B cell (primary cell): Measurements from ENCODE around the gene MESP1. TPM values are rescaled to one million over a fixed set of nuclear protein-coding genes. Genes with fewer than 3 reads are reported as not detected.

Experiments used
- ATAC-seq: fragments of 200-7000 bp; cut with Tn5 transposase; one replicate; pipeline ENCODE4 v1.10.0; 2021; ENCODE audit warnings: low read depth, mild to moderate bottlenecking, moderate number of reproducible peaks, moderate library complexity
- CTCF ChIA-PET: fragments of 350-600 bp; sonication (Branson Sonifier 250); formaldehyde crosslinking; loops from one replicate; lab custom pipeline; 2021; ENCODE audit warnings: antibody characterized with exemption, inconsistent platforms; lab: Charles Lee
- POLR2A ChIA-PET: fragments of 350-600 bp; sonication (Branson Sonifier 250); formaldehyde crosslinking; loops from one replicate; lab custom pipeline; 2021; ENCODE audit warnings: antibody characterized with exemption; lab: Charles Lee
- DNase-seq: peaks from one replicate; pipeline ENCODE4 v3.0.0; 2013
- H2AFZ ChIP-seq: 2 replicates; pipeline ENCODE4 v1.6.1; 2012; ENCODE audit warnings: mild to moderate bottlenecking, low read depth, low read length; ENCODE audit not compliant: insufficient read depth, poor library complexity, severe bottlenecking
- H3K27ac ChIP-seq, 2 donors: 1 replicate in 1 of 2; 2 replicates in 1 of 2; pipeline ENCODE4 v1.5.1; 2012 to 2013; ENCODE audit warnings: low read length in 2 of 2, mild to moderate bottlenecking in 2 of 2, moderate library complexity in 1 of 2
- H3K27me3 ChIP-seq, 4 experiments: fragments of 200-600 bp in 1 of 4; sonication (generic) in 1 of 4; replicated peaks in 1 of 4; 1 replicate in 2 of 4; 2 replicates in 2 of 4; pipeline versions ENCODE4 v1.6.1 to v1.7.0; 2013 to 2016; ENCODE audit warnings: low read length in 3 of 4, mild to moderate bottlenecking in 2 of 4, mixed read lengths in 1 of 4, moderate library complexity in 1 of 4; ENCODE audit not compliant: insufficient read depth in 4 of 4, control insufficient read depth in 3 of 4; ENCODE audit errors: control extremely low read depth in 1 of 4
- H3K36me3 ChIP-seq, 2 experiments: replicated peaks in 1 of 2; 1 replicate in 1 of 2; 2 replicates in 1 of 2; pipeline versions ENCODE4 v1.6.1 to v1.7.1; 2013; ENCODE audit warnings: low read length in 1 of 2; ENCODE audit not compliant: insufficient read depth in 2 of 2, control insufficient read depth in 1 of 2; ENCODE audit errors: control extremely low read depth in 1 of 2, extremely low read depth in 1 of 2
- H3K4me1 ChIP-seq, 2 donors: fragments of 200-600 bp in 1 of 2; sonication (generic) in 1 of 2; 1 replicate in 1 of 2; 2 replicates in 1 of 2; pipeline versions ENCODE4 v1.5.1 to v1.6.1; 2013 to 2017; ENCODE audit warnings: low read length in 2 of 2; ENCODE audit not compliant: control insufficient read depth in 2 of 2, insufficient read depth in 2 of 2
- H3K4me2 ChIP-seq: replicated peaks from 2 replicates; pipeline ENCODE3; 2012; ENCODE audit warnings: mild to moderate bottlenecking, low read depth, low read length; ENCODE audit not compliant: poor library complexity, severe bottlenecking
- H3K4me3 ChIP-seq, 5 experiments: fragments of 200-600 bp in 1 of 5; sonication (generic) in 1 of 5; 1 replicate in 3 of 5; 2 replicates in 2 of 5; pipeline versions ENCODE4 v1.5.1 to v1.7.0; 2011 to 2016; ENCODE audit warnings: low read length in 4 of 5, mild to moderate bottlenecking in 4 of 5, low read depth in 2 of 5, control low read depth in 1 of 5, moderate library complexity in 1 of 5; ENCODE audit not compliant: insufficient read depth in 1 of 5; ENCODE audit errors: control extremely low read depth in 1 of 5, extremely low read depth in 1 of 5
- H3K79me2 ChIP-seq: fragments of 200-600 bp; sonication (generic); one replicate; pipeline ENCODE4 v1.6.0; 2016; ENCODE audit warnings: low read length; ENCODE audit not compliant: control insufficient read depth, insufficient read depth
- H3K9ac ChIP-seq: fragments of 200-600 bp; sonication (generic); 2 replicates; pipeline ENCODE4 v1.6.1; 2017; ENCODE audit warnings: mild to moderate bottlenecking, low read length, moderate library complexity
- H3K9me3 ChIP-seq, 3 donors: one replicate each; pipeline versions ENCODE4 v1.6.1 to v1.7.1; 2013; ENCODE audit warnings: low read length in 2 of 3; ENCODE audit not compliant: control insufficient read depth in 2 of 3, insufficient read depth in 1 of 3; ENCODE audit errors: control extremely low read depth in 1 of 3
- H4K20me1 ChIP-seq: 2 replicates; pipeline ENCODE4 v1.6.0; 2012; ENCODE audit warnings: mild to moderate bottlenecking, low read length; ENCODE audit not compliant: insufficient read depth, control insufficient read depth, poor library complexity, severe bottlenecking
- H3K27ac Mint-ChIP-seq: one replicate; pipeline ENCODE4 v1.8.0; 2021; ENCODE audit warnings: mixed read lengths
- H3K27me3 Mint-ChIP-seq: one replicate; pipeline ENCODE4 v1.8.0; 2021; ENCODE audit warnings: mixed read lengths
- H3K4me1 Mint-ChIP-seq: one replicate; pipeline ENCODE4 v1.8.0; 2021; ENCODE audit warnings: mixed read lengths
- H3K4me3 Mint-ChIP-seq: one replicate; pipeline ENCODE4 v1.8.0; 2021; ENCODE audit warnings: mixed read lengths
- H3K9me3 Mint-ChIP-seq: one replicate; pipeline ENCODE4 v1.8.0; 2022; ENCODE audit warnings: mixed read lengths; ENCODE audit not compliant: insufficient read depth
- EZH2 ChIP-seq: IDR thresholded peaks from 2 replicates; pipeline ENCODE4 v1.6.1; 2012; ENCODE audit warnings: borderline replicate concordance, low read depth, mild to moderate bottlenecking, moderate library complexity, low read length; ENCODE audit not compliant: insufficient read depth, poor library complexity, severe bottlenecking
- WGBS: methylation state at CpG from one replicate; pipeline ENCODE4 v1.1.5; 2013; ENCODE audit warnings: missing lambda C conversion rate; ENCODE audit not compliant: insufficient coverage; 5-methylcytosine and 5-hydroxymethylcytosine counted together
- intact Hi-C: fragments of 100-400 bp; cut with micrococcal nuclease; formaldehyde crosslinking; loops from one replicate; pipeline ENCODE4 v1.10.0; 2022
- polyA plus RNA-seq: library from polyadenylated mRNA; depleted of rRNA; stranded (reverse); fragments of >200 nt; gene quantifications from 2 replicates; pipeline ENCODE4 v1.2.3, GENCODE V29; 2012
- total RNA-seq, 2 donors: library from RNA; stranded (reverse); fragments of 120-200 nt in 1 of 2; gene quantifications; 1 replicate in 1 of 2; 2 replicates in 1 of 2; pipeline versions ENCODE4 v1.2.3 to v1.2.4, GENCODE V29; 2013 to 2022
- TF ChIP-seq, protein P1 (sequence below): fragments of 200-600 bp; IDR thresholded peaks from one replicate; pipeline ENCODE4 v1.8.0; 2022; ENCODE audit warnings: antibody characterized with exemption, mild to moderate bottlenecking

The MESP1 gene
- total and polyA plus RNA-seq, 2 donors (not counting 1 experiment from before 2014, with no cell fraction given), result 0.25 to 0.49 TPM

GRCh38 chr15:89784686-89784960, 33.6 kb upstream of the MESP1 start:
- CTCF ChIA-PET, result no interaction called here
- 82% methylated on average over 7 of the region's 7 CpGs for WGBS
- H3K36me3 ChIP-seq, result no peaks in the 10 kb centered on the region
- H3K9me3 ChIP-seq, result peaks cover 3 to 8% (median 7%) of the 10 kb centered on the region in 3 donors
- H3K4me3 ChIP-seq, result no peak overlapping the region
- Mint-ChIP-seq H3K4me3 (no peak overlapping the region), H3K4me1 (peaks cover 33% of the 10 kb centered on the region), H3K27me3 (peaks cover 8% of the 10 kb centered on the region), H3K27ac (no peak overlapping the region), H3K9me3 (peaks cover 4% of the 10 kb centered on the region)
- DNase-seq (no peak), ATAC-seq (no peak)
- intact Hi-C loops, result no loop called here
- H2AFZ ChIP-seq, result no peak overlapping the region
- H3K27ac ChIP-seq, result no peak overlapping the region
- TF ChIP-seq, protein P1, sequence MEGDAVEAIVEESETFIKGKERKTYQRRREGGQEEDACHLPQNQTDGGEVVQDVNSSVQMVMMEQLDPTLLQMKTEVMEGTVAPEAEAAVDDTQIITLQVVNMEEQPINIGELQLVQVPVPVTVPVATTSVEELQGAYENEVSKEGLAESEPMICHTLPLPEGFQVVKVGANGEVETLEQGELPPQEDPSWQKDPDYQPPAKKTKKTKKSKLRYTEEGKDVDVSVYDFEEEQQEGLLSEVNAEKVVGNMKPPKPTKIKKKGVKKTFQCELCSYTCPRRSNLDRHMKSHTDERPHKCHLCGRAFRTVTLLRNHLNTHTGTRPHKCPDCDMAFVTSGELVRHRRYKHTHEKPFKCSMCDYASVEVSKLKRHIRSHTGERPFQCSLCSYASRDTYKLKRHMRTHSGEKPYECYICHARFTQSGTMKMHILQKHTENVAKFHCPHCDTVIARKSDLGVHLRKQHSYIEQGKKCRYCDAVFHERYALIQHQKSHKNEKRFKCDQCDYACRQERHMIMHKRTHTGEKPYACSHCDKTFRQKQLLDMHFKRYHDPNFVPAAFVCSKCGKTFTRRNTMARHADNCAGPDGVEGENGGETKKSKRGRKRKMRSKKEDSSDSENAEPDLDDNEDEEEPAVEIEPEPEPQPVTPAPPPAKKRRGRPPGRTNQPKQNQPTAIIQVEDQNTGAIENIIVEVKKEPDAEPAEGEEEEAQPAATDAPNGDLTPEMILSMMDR, result no peak
- no peak for TF ChIP-seq EZH2
- peaks cover 0 to 8% (median 0%) of the 10 kb centered on the region in 4 experiments for H3K27me3 ChIP-seq
- peak overlapping the region; percentile 8 for H3K4me2 ChIP-seq
- H3K4me1 ChIP-seq, result peaks cover 10 to 39% of the 10 kb centered on the region in 2 donors
- no peaks in the 10 kb centered on the region for H3K79me2 ChIP-seq
- no peak overlapping the region for H3K9ac ChIP-seq
- no peaks in the 10 kb centered on the region for H4K20me1 ChIP-seq
- POLR2A ChIA-PET, result no interaction called here

DNA sequence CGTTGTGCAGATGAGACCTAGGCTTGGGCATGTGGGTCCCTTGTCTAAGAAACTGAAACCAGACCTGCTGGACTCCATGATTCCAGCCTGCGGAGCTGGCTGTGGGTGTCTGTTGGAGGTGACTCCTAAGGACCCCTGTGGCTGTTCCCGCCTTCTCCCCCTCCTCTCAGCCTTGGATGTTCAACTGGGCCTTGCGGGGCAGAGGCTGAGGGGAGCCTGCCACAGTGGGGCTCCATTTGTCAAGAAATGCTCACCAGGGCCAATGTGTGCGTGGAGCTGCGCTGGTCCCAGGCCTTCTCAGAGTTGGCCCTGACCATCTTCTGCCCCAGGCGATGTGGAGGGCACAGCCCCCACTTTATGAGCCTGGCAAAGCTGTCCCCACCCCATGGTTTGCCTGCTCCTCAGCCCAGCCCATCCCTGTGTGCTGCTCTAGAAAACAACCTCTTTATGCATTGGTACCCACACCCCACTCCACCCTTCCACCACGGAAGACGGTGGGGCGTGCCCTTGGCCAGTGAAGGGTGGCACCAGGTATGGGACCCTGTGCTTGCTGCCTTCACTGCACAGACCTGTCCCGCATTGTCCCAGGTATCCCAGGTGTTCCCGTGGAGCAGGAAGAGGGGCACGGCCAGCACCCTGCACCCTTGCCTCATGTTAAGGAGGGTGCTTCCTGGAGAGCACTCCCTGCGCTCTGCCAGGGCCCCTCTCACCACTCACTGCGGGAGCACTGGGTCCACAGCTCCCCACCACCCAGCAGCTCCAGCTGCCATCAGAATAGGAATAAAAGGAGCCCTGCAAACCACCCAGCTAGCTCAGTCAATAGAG, 33.0 kb upstream of the MESP1 start:
- Histone ChIP-seq H3K36me3 (no peaks in the 10 kb centered on the region), H3K9me3 (peaks cover 3 to 8% (median 7%) of the 10 kb centered on the region in 3 donors), H3K4me3 (no peak overlapping the region), H3K79me2 (no peaks in the 10 kb centered on the region), H3K27ac (no peak overlapping the region), H3K27me3 (peaks cover 0 to 8% (median 0%) of the 10 kb centered on the region in 4 experiments), H4K20me1 (no peaks in the 10 kb centered on the region), H2AFZ (no peak overlapping the region), H3K4me2 (peak overlapping the region; percentile 8), H3K9ac (no peak overlapping the region), H3K4me1 (peaks cover 10 to 39% of the 10 kb centered on the region in 2 donors)
- 94% methylated on average over 12 of the region's 15 CpGs for WGBS
- peaks cover 8% of the 10 kb centered on the region for H3K27me3 Mint-ChIP-seq
- ATAC-seq, result no peak
- DNase-seq, result no peak
- no peak overlapping the region for H3K27ac Mint-ChIP-seq
- peaks cover 4% of the 10 kb centered on the region for H3K9me3 Mint-ChIP-seq
- ChIA-PET POLR2A (no interaction called here), CTCF (interaction anchor here (1.5 kb wide), 1 partner anchor 91 kb away, joined by 4 read pairs; no protein-coding TSS in a partner anchor)
- intact Hi-C loops, result no loop called here
- peak overlapping the region; percentile 13 for H3K4me3 Mint-ChIP-seq
- TF ChIP-seq EZH2, result no peak
- TF ChIP-seq, protein P1, result no peak
- H3K4me1 Mint-ChIP-seq, result peaks cover 33% of the 10 kb centered on the region
